CD4-positive, alpha-beta T cell treated with Interferon alpha-2 for 1 hour (primary cell): ENCODE results near the gene CYLD.
A peak's percentile ranks its signal among the peaks of the same experiment; 100 is the strongest.

Source experiments
- DNase-seq, 2 donors: peaks; one replicate each; pipeline ENCODE4 v3.0.0-alpha.2; 2020 to 2022

The CYLD gene

GRCh38 chr16:50711862-50712559 is 29.9 kb upstream of the CYLD start:
- no peak for DNase-seq

DNA sequence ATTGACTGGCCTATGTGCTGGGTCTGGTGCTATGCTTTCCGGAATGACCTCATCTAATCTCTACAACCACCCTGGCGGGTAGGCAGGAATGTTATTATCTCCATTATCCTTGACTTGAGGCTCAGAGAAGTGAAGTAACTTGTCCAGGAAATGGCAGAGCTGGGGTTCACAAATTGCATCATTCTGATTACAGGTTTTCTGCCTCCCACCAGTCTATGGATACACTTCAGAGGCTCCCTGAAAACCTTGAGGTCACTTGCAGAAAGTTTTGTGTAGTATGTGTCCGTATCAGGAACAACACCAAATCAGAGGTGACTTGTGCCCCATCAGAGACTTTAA is 29.4 kb upstream of the CYLD start:
- no peak for DNase-seq

DNA sequence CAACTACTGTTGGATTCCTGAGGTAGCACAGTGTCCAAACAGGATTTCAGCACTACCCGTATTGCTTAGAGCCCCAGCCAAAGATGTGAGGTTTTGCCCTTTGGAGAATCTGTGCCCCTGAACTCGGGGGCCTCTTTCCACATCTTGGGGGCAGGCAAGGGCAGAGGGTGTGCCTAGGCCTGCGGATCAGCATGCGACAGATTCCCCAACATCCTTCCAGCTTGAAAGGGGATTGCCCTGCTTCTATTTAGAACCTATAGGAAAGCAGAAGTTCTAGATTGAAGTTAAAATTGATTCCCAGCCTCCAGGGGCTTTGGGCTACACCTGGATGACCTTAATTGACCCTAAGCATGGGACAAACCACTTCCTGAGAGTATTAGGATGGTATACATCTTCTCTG is 28.9 kb upstream of the CYLD start:
- DNase-seq: no peak

- DNase-seq: no peak
These were observed 24.8 kb upstream of the CYLD start for GRCh38 chr16:50717091-50717490.

GRCh38 chr16:50717494-50717893 is 24.4 kb upstream of the CYLD start:
- DNase-seq: no peak

DNA sequence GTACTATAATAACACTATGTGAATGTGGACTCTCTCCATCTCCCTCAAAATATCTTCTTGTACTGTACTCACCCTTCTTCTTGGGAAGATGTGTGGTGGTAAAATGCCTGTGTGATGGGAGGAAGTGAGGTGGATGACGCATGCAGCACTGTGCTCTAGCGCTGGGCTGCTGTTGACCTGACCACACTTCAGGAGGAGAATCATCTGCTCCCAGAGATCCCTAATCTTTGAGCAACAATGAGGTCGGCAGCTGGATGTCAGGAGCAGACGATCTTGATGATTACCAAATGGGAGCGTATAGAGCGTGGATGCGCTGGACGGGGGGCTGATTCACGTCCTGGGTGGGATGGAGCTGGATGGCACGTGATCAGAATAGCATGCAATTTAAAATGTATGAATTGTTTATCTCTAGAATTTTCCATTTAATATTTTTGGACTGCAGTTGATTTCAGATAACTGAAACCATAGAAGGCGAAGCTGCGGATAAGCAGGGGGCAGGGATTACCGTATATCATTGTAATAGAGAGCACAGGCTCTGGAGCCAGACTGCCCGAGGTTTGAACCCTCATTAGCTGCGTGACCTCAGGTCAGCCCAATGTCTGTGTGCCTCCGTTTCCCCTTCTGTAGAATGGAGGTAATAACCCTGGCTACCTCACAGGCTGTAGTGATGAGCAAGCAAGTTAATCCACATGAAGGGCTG is 23.7 kb upstream of the CYLD start:
- DNase-seq: no peak

DNA sequence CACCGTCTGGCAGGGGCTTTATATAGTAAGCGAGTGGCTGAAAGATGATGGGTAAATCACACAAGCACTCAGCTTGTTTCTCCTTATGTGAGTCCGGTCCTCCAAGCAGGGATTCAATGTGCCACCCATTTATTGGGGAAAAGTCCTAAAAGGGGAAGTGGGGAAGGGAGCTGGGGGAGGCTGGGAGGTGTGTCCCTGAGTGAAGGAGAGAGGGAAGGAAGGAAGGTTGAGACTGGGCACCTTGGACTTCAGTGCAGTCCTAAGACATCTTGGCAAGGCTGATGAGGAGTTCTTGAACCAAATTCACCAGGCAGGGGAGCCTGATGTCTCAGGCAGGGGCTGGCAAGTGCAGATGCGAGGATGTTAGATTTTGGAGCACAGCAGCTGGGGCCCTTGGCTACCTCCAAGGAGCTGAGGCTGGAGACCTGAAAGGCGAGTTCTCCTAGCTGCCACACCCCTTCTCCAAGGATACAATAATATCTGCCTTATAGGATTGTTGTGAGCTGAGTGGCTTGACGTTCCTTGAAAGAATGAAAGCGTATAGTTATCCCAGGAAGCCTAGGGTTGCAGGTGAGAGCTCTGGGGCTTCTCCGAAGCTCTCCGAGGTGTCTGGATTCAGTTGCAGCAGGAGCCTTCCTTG is 23.0 kb upstream of the CYLD start:
- DNase-seq: no peak

DNA sequence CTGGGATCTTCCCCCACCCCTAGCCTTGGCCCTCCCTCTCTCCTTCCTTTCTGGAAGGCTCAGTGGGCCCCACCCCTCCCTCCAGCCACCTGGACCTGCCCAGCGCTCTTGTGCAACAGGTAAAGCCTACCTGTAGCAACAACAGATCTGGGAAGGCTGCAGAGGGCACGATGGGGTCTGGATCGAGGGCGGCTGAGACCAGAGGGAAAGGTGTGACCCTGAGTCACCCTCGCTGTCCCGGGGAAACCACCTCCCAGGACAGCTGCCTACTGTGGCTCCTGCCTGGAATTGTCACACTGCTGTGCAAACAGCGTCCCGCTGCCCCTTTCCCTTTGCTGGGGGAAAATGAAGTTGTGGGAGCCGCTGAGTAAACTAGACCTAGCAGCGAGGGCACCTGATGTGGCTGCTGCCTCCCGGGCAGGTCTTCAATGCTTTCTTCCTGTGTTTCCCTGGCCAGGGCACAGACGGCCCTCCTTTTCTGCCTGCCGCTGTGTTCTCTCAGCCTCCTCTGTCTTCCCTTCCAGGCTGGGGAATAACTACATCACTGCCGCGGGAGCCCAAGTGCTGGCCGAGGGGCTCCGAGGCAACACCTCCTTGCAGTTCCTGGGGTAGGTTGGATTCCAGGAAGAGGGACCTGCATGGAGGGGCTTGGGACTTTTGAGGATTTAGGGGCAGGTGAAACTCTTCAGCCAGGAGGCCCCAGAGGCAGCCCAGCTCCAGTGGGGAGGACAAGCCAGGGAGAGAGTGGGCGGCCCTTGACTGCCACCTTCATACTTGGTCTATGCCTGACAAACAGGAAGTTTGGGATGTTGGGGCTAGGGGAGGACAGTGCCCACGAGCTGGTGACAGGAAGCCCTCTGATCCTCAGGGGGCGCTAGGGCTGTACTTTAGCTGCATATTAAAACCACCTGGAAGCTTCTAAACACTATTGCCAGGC is 22.2 kb upstream of the CYLD start:
- peak in 1 of 2 donors; percentile 26 for DNase-seq

- DNase-seq: peak in 1 of 2 donors; percentile 51
These were observed 20.1 kb upstream of the CYLD start for GRCh38 chr16:50721549-50722404.

DNA sequence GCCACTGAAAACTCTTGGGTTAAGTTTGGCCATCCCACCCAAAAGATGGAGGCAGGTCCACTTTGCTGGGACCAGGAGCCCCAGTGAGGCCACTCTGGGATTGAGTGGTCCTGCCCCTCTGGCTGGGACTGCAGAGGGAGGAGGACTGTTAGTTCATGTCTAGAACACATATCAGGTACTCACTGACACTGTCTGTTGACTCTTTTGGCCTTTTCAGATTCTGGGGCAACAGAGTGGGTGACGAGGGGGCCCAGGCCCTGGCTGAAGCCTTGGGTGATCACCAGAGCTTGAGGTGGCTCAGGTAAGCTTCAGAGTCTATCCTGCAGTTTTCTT is 19.5 kb upstream of the CYLD start:
- no peak for DNase-seq

DNA sequence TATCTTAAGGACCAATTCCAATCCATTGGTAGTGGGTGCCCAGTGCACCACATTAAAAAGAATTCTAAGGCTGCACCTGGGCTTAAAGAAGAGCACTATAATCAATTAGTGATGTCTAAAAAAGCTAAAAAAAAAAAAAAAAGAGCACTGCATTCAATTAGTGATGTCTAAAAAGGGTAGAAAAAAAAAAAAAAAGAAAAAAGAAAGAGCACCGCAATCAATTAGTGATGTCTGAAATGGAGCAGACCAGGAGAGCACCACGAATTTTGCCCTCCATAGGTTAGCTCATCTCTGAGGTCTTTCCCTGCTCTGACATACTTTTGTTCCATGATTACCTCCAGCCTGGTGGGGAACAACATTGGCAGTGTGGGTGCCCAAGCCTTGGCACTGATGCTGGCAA is 18.9 kb upstream of the CYLD start:
- DNase-seq: no peak

GRCh38 chr16:50724306-50724705 is 17.6 kb upstream of the CYLD start:
- DNase-seq: no peak

- DNase-seq: peak in 1 of 2 donors; percentile 35
These were observed 10.5 kb upstream of the CYLD start for GRCh38 chr16:50731130-50731988.

GRCh38 chr16:50731989-50732832 is 9.7 kb upstream of the CYLD start:
- no peak for DNase-seq

DNA sequence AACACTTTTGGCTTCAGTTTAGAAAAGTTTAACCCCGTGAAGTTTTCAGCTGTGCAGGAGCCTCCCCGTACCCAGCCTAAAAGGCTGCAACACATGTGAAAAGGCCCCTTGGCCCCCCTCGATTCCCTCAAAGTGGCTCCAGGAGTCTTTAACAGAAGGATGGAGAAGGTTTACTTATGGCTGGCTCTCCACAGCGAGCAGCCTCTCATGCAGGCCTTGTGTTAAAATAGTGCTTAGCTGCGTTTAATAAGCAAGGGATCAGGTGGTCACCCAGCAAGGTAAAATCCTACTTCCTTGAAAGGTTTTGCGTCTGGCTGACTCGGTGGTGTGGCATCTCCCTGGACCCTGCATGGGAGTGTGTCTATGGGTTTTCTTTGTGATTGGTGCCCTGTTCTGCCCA is 8.4 kb upstream of the CYLD start:
- no peak for DNase-seq

DNA sequence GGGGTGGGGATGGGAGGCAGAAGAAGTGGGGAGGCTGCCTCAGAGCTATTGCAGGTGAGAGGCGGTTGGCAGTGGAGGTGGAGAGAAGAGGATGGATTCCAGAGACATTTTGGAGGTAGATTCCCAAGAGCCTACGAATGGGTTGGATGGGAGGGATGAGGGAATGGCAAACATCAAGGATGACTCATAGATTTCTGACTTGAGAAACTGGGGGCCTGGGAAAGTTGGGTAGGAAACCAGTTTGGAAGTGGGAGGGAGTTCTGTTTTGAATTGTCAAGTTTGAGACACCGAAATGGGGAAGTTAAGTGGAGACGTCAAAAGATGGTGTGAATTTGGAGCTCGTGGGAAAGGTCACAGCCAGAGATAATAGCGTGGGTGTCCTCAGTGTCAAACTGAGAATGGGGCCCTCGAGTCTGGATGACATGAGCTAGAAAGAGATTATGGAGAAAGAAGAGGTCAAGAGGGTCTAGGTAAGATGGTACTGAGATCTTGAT is 6.2 kb upstream of the CYLD start:
- DNase-seq: no peak

GRCh38 chr16:50736448-50736847 is 5.4 kb upstream of the CYLD start:
- DNase-seq: no peak

DNA sequence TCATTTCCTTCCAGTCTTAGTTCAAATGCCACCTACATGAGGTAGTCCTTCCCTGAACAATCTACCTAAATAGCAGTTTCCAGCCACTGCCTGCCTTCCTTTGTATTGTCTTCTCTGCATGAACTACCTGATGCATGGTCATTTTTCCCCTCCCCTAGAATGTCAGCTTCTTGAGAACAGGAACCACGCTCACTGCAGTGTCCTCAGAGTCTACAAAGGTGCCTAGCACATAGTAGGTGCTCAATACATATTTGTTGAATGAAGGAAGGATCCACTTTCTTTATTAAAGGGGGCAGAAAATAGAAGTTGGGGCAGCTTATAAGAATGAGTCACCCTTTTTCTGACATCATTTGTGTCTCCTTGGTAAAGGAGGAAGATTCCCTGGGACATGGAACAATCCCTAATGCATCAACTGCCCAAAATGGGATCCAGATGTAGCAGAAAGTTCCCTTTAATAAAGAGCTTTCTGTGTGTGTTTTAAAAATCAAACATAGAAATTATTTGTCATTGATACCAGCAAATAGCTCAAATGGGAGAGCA is 4.4 kb upstream of the CYLD start:
- no peak for DNase-seq

DNA sequence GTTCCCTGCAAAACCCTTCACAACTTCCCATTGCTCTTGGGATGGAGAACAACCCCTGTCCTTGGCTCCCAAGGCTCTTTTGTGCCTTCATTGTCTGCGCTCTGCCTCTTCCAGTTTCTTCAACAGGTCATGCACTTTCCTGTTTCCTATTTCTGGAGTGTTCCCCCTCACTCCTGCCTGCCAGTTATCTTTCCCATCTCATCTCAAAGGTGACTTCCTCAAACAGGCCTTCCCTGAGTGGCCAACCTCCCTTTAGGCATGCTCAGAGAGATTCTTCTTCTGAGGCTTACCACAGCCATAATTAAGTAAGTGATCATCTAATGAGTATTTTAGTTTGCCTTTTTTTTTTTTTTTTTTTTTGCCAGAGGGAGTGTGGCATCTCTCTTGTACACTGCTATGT is 2.9 kb upstream of the CYLD start:
- no peak for DNase-seq

DNA sequence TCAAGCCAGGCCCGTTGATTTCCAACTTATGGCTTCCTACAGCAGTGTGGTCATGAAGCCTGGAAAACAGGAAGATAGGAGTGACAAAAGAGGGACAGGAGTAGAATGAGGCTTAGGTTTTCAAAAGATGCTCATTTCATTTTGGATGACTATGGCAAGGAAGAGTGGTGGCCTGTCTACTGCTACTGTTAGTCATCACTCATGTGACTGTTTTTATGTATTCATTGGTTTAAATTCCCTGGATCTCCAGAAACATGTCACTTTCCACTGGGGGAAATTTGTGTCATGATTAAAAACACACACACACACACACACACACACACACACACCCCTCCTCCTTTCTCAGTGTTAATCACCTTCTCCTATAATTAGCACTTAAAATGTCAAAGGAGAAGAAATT is 1.1 kb upstream of the CYLD start:
- peak in 1 of 2 donors; percentile 21 for DNase-seq
